ENCODE results near the gene NR4A3. TPM values are rescaled to one million over a fixed set of nuclear protein-coding genes. Genes with fewer than 3 reads are reported as not detected.

NR4A3 gene
- total and polyA plus RNA-seq, 2 donors from 2014 or later, result 0.34 to 9.1 TPM

DNA sequence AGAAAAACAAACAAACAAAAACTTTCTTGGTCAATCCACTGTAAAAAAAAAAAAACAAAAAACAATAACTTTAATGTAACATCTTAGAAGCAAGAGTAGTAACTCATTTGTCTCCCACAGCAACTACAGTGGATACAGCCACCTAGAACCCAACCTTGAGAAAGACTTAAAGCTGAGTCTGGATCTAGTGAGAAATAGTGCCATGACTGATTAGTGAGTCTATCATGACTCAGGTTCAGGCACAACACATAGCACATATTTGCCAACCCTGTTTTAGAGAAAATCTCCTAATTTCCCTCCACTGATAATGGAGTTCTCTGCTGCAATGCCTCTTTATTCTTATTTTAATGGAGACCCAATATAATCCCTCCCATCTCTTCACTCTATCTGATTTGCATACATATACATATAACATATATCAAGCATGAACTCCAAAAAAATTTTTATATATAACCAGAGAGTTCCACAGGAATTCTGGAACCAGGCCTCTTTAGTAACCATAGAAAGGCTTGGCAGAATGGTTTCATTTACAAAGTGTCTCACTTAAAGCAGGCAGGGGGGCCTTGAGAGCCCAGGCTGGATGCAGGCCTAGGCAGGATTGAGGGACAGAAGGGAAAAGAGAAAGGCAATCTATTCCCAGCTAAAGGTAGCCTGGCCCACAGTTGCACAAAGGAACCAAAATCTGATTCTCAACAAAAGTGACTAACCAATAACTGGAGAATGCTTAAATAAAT lies 11.9 kb upstream of the NR4A3 start:
- H3K9ac ChIP-seq (ENCODE audit: low read length in 3 of 3), result no peak overlapping the region
- H3K4me1 ChIP-seq (ENCODE audit: control insufficient read depth in 2 of 3, insufficient read depth in 2 of 3, low read depth in 1 of 3, low read length in 3 of 3), result no peaks in the 10 kb centered on the region
- no peaks in the 10 kb centered on the region for H3K9me3 ChIP-seq (ENCODE audit: control insufficient read depth in 2 of 3, insufficient read depth in 1 of 3, low read length in 3 of 3)
- FAIRE-seq (no peak), DNase-seq (no peak)
- H3K27ac ChIP-seq (ENCODE audit: low read depth in 2 of 2, low read length in 2 of 2), result no peak overlapping the region
- no peaks in the 10 kb centered on the region for H3K27me3 ChIP-seq (ENCODE audit: control insufficient read depth, insufficient read depth, low read length)
- intact Hi-C loops (cut with DNase I), result loop anchor here (10.0 kb wide), 1 partner anchor 545 kb away; no protein-coding TSS in a partner anchor
- TF ChIP-seq, protein P1, sequence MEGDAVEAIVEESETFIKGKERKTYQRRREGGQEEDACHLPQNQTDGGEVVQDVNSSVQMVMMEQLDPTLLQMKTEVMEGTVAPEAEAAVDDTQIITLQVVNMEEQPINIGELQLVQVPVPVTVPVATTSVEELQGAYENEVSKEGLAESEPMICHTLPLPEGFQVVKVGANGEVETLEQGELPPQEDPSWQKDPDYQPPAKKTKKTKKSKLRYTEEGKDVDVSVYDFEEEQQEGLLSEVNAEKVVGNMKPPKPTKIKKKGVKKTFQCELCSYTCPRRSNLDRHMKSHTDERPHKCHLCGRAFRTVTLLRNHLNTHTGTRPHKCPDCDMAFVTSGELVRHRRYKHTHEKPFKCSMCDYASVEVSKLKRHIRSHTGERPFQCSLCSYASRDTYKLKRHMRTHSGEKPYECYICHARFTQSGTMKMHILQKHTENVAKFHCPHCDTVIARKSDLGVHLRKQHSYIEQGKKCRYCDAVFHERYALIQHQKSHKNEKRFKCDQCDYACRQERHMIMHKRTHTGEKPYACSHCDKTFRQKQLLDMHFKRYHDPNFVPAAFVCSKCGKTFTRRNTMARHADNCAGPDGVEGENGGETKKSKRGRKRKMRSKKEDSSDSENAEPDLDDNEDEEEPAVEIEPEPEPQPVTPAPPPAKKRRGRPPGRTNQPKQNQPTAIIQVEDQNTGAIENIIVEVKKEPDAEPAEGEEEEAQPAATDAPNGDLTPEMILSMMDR (IDR thresholded peaks at IDR 0.05; ENCODE audit: borderline replicate concordance, extremely low read depth, insufficient read depth), result no peak
- no peaks in the 10 kb centered on the region for H3K36me3 ChIP-seq (ENCODE audit: control insufficient read depth in 2 of 3, insufficient read depth in 3 of 3, low read length in 3 of 3)
- H3K4me3 ChIP-seq (ENCODE audit: low read length in 3 of 3), result no peak overlapping the region

DNA sequence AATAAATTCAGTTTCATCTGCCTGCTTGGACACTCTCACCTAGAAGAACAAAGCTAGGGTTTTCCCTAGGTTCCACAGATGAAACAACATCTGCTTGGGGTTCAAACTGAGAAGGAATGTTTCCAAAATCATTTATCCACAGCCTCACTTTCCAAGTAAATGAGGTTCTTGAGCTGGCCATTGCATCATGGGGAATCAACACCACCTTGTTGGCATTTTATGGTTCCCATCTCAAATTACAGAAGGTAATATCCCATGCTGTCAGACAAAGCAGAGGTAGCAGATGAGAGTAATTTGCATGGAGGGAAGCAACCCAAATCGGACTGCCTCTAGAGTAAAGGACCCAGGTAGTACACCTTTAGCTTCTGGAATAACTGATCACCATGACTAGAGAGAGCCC lies 10.5 kb upstream of the NR4A3 start:
- FAIRE-seq, result no peak
- no peak overlapping the region for H3K4me3 ChIP-seq (ENCODE audit: low read length in 3 of 3)
- intact Hi-C loops (cut with DNase I), result loop anchor here (10.0 kb wide), 1 partner anchor 546 kb away; no protein-coding TSS in a partner anchor
- no peak for DNase-seq
- H3K36me3 ChIP-seq (ENCODE audit: control insufficient read depth in 2 of 3, insufficient read depth in 3 of 3, low read length in 3 of 3), result no peaks in the 10 kb centered on the region
- no peaks in the 10 kb centered on the region for H3K4me1 ChIP-seq (ENCODE audit: control insufficient read depth in 2 of 3, insufficient read depth in 2 of 3, low read depth in 1 of 3, low read length in 3 of 3)
- TF ChIP-seq, protein P1 (IDR thresholded peaks at IDR 0.05; ENCODE audit: borderline replicate concordance, extremely low read depth, insufficient read depth), result no peak
- H3K27ac ChIP-seq (ENCODE audit: low read depth in 2 of 2, low read length in 2 of 2), result no peak overlapping the region
- H3K9me3 ChIP-seq (ENCODE audit: control insufficient read depth in 2 of 3, insufficient read depth in 1 of 3, low read length in 3 of 3), result no peaks in the 10 kb centered on the region
- no peak overlapping the region for H3K9ac ChIP-seq (ENCODE audit: low read length in 3 of 3)
- H3K27me3 ChIP-seq (ENCODE audit: control insufficient read depth, insufficient read depth, low read length), result no peaks in the 10 kb centered on the region

DNA sequence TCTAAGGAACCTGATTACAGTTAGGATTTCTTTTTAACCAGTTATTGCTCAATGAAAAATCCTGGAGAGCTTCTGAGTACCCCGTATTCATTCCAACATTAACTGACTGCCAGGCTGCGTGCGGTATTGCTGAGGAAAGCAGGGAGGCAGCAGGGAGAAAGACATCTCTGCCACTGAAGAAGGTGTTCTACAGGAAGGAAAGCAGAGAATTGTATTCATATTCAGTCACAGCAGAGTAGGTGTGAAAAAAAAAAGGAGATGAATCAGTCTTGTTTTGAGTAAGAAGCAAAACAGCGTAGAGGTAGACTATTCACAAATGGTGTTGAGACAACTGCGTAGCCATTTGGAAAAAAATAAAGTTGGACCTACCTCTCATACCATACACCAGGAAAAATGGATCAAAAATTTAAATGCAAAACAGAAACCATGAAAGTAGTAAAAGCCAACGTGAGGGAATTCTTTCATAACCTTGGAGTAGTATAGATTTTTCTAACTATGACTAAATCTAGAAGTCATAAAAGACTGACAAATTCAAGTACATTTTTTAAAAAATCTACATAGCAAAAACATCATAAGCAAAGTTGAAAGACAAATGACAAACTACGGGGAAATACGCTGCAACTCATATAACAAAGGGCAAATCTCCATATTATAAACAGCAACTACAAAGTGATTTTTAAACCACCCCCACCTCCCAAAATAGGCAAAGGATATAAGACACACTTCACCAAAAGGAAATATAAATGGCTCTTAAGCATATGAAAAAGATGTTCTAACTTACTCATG lies 9.9 kb upstream of the NR4A3 start:
- H3K27ac ChIP-seq (ENCODE audit: low read depth in 2 of 2, low read length in 2 of 2), result no peak overlapping the region
- H3K4me1 ChIP-seq (ENCODE audit: control insufficient read depth in 2 of 3, insufficient read depth in 2 of 3, low read depth in 1 of 3, low read length in 3 of 3), result no peaks in the 10 kb centered on the region
- H3K9me3 ChIP-seq (ENCODE audit: control insufficient read depth in 2 of 3, insufficient read depth in 1 of 3, low read length in 3 of 3), result no peaks in the 10 kb centered on the region
- H3K36me3 ChIP-seq (ENCODE audit: control insufficient read depth in 2 of 3, insufficient read depth in 3 of 3, low read length in 3 of 3), result no peaks in the 10 kb centered on the region
- intact Hi-C loops (cut with DNase I), result loop anchor here (10.0 kb wide), 1 partner anchor 547 kb away; no protein-coding TSS in a partner anchor
- H3K27me3 ChIP-seq (ENCODE audit: control insufficient read depth, insufficient read depth, low read length), result no peaks in the 10 kb centered on the region
- no peak overlapping the region for H3K4me3 ChIP-seq (ENCODE audit: low read length in 3 of 3)
- FAIRE-seq (no peak), DNase-seq (no peak)
- TF ChIP-seq, protein P1 (IDR thresholded peaks at IDR 0.05; ENCODE audit: borderline replicate concordance, extremely low read depth, insufficient read depth), result no peak
- H3K9ac ChIP-seq (ENCODE audit: low read length in 3 of 3), result no peak overlapping the region
